HG02981 (cell line): Measurements from ENCODE around the gene TMBIM1.
"Not testable (repeated sequence)": the region's sequence is repeated elsewhere in the genome, so short reads cannot be mapped to it uniquely, and the experiment has no call there.

Experiments used
- ATAC-seq: cut with Tn5 transposase; IDR thresholded peaks from one replicate; pipeline ENCODE4 v1.9.1; 2021; ENCODE audit warnings: mild to moderate bottlenecking, moderate library complexity; ENCODE audit not compliant: unreplicated experiment

The TMBIM1 gene

DNA sequence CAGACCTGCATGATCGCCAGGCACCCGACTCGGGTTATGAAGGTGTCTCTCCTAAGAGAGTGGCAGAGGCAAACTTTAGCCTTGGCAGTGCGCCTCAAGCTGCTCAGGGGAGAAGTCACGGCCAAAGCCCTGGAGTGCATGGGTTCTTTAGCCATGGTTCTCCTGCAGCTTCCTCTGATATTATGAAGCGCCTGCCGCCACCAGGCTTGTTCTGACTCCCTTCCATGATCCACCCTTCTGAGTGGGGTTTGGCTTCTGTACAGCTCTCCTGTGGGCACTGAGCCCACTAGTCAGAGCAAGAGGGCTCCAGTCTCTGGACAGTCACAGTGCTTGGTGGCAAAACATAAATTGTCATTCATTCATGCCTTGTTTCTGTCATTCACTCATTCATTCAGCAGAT lies 25.9 kb upstream of the TMBIM1 start:
- ATAC-seq = no peak

DNA sequence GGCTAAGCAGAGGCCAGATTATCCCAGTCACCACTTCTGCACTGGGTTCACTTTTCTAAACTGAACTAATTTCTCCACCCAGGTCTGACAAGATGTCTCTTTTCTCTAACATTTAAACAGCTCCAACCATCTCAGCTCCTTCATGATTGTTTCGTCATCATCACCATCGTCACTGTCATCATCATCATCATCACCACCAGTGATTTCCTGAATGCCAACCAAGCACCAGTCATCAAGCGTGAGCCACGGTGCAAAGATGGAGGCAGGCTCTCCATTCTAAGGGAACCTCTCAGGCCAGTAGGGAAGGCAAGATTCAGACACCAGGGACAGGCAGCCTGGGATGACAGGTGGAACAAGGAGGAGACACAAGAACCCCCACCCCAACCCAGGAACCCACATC lies 25.5 kb upstream of the TMBIM1 start:
- no peak for ATAC-seq

GRCh38 chr2:218317303-218317630 lies 25.0 kb upstream of the TMBIM1 start:
- ATAC-seq = no peak

DNA sequence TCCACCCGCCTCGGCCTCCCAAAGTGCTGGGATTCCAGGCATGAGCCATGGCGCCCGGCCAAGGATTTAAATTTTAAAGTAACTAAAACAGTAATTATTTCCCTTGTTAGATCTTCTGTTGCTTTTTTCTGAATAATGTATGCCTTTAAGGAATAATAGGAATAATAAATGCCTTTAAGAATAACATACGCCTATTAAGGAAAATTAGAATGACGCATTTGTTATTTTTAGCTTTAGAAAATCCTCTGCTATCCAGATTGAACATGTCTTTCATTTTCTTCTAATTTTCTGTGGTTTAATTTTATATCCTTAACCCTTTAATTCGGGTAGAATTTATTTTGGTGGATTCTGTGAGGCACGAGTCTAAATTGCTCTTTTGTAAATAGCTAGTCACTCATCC lies 23.1 kb upstream of the TMBIM1 start:
- ATAC-seq = no peak

DNA sequence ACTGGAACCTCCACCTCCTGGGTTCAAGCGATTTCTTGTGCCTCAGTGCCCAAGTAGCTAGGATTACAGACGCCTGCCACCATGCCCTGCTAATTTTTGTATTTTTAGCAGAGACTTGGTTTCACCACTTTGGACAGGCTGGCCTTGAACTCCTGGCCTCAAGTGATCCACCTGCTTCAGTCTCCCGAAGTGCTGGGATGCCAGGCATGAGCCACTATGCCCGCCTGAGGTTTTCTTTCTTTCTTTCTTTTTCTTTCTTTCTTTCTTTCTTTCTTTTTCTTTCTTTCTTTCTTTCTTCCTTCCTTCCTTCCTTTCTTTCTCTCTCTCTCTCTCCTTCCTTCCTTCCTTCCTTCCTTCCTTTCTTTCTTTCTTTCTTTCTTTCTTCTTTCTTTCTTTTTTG lies 22.5 kb upstream of the TMBIM1 start:
- not testable (repeated sequence) for ATAC-seq

GRCh38 chr2:218313356-218313755 lies 21.1 kb upstream of the TMBIM1 start:
- ATAC-seq = no peak

DNA sequence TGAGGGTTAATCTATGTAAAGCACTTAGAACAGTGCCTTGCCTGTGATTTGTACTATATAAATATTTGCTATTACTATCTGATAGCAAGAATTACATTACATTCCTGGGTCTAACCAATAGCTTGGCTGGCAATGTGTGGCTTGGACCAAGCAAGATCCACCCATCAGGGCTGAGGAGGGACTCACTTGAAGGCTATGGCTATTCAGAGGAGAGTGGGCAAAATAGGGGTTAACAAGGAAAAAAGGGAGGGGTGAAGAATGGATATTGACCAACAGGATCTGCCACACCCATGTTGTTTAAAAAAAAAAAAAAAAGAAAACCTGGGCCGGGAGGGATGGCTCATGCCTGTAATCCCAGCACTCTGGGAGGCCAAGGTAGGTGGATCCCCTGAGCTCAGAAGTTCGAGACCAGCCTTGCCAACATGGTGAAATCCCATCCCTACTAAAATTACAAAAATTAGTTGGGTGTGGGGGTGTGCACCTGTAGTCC lies 20.0 kb upstream of the TMBIM1 start:
- no peak for ATAC-seq

DNA sequence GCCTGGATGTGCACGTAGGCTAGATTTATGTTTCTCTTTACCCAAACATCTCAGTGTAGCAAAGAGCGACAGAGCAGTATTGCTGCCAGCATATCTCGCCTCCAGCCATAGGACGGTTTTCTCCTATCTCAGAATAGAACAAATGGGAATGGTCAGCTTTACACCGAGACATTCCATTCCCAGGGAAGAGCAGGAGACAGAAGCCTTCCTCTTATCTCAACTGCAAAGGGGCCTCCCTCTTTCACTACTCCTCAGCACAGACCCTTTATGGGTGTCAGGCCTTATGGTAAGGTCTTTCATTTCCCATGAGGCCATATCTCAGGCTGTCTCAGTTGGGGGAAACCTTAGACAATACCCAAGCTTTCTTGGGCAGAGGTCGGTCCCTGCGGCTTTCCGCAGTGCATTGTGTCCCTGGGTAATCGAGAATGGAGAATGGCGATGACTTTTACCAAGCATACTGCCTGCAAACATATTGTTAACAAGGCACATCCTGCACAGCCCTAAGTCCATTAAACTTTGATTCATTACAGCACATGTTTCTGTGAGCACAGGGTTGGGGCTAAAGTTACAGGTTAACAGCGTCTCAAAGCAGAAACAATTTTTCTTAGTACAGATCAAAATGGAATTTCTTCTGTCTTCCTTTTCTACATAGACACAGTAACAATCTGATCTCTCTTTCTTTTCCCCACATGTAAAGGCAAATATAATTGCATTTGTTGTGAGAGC lies 19.4 kb upstream of the TMBIM1 start:
- ATAC-seq = not testable (repeated sequence)

GRCh38 chr2:218310853-218311540 lies 18.7 kb upstream of the TMBIM1 start:
- no peak for ATAC-seq

- ATAC-seq = no peak
These were observed 15.2 kb upstream of the TMBIM1 start for GRCh38 chr2:218307415-218308090.

- ATAC-seq = no peak
These were observed 14.0 kb upstream of the TMBIM1 start for GRCh38 chr2:218306184-218306920.

- no peak for ATAC-seq
These were observed 13.1 kb upstream of the TMBIM1 start for GRCh38 chr2:218305383-218305782.

DNA sequence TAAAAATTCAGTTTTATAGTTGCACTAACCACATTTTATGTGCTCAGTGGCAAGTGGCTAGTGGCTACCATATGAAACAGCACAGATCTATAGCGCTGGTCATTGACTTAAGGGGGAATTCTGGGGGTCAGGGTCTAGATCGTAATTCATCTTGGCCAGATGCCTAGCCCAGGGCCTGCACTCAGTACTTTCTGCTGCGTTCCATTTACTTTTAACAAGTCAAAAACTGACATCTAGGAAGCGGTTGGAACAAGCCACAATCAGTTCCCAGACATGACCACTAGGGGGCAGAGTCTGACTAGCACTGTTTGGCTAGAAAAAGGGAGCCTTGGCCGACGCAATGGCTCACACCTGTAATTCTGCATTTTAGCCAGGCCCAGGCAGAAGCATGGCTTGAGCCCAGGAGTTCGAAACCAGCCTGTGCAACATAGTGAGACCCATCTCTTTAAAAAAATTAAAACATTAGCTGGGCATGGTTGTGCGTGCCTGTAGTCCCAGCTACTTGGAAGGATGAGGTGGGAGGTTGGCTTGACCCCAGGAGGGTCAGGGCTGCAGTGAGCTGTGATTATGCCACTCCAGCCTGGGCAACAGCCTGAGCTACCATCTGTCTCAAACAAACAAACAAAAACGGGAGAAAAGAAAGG lies 9.0 kb upstream of the TMBIM1 start:
- peak; percentile 82 for ATAC-seq

DNA sequence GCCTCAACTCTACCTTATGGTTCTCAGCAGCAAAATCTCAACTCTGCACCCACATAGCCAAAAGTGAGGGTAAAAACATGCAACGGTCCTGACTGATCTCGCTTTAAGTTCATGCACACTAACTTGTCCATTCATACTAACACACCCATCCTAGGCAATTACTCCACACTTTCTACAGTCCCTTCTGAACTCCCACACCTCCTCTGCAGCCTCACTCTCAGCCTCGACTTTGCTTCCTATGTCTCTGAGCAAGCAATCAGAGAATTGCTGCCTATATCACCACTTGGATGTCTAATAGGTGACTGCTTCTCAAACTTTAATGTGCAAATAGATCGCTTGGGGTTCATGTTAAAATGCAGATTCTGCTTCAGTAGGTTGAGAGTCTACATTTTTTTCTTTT lies 7.8 kb upstream of the TMBIM1 start:
- no peak for ATAC-seq

GRCh38 chr2:218298314-218298875 lies 6.1 kb upstream of the TMBIM1 start:
- ATAC-seq = no peak

GRCh38 chr2:218296847-218297246 lies 4.5 kb upstream of the TMBIM1 start:
- ATAC-seq = no peak

DNA sequence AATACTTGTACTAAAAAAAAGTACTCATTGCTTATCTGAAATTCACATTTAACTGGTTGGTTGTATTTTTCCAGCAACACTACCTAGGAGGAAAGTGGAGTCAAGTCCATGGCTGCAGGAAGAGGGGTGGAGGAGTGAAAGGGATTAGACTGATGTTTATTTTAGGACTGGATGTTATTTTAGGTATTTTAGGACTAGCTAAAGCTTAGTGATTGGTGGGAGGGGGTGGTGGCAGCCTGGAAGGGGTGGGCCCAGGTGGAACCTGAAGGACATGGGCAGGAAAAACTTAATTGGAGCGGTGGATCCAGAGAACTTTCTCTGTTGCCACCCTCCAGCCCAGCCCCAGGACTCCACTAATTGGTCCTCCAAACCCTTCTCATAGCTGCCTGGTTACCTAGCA lies 3.9 kb upstream of the TMBIM1 start:
- ATAC-seq = no peak

GRCh38 chr2:218295029-218295428 lies 2.7 kb upstream of the TMBIM1 start:
- no peak for ATAC-seq

- ATAC-seq = no peak
These were observed 2.2 kb upstream of the TMBIM1 start for GRCh38 chr2:218294430-218295022.
